SK-N-SH treated with all-trans-retinoic acid at 6 μM for 48 hours (cell line): ENCODE measurements around the gene ATMIN.

Source experiments
- ATAC-seq: fragments of 200-7000 bp; cut with Tn5 transposase; 3 replicates; pipeline ENCODE4 v1.9.1; 2020; ENCODE audit warnings: mild to moderate bottlenecking, moderate library complexity
- ARNTL ChIP-seq: fragments of 450-650 bp; formaldehyde crosslinking; IDR thresholded peaks from 2 replicates; pipeline ENCODE4 v1.5.0; 2020; ENCODE audit warnings: low read depth, mild to moderate bottlenecking, moderate library complexity, borderline replicate concordance
- BACH2 ChIP-seq: fragments of 250-450 bp; sonication (Bioruptor Pico); IDR thresholded peaks from 2 replicates; pipeline ENCODE4 v1.9.0; 2021; ENCODE audit warnings: mild to moderate bottlenecking, borderline replicate concordance
- CREB5 ChIP-seq: fragments of 250-450 bp; sonication (Bioruptor Pico); IDR thresholded peaks from 2 replicates; pipeline ENCODE4 v1.5.1; 2020; ENCODE audit warnings: low read depth, mild to moderate bottlenecking, moderate library complexity
- CSDC2 ChIP-seq: fragments of 250-450 bp; sonication (Bioruptor Pico); IDR thresholded peaks from 2 replicates; pipeline ENCODE4 v1.5.0; 2020; ENCODE audit warnings: mild to moderate bottlenecking, moderate library complexity
- CSRNP3 ChIP-seq: fragments of 250-450 bp; sonication (Bioruptor Pico); IDR thresholded peaks from 2 replicates; pipeline ENCODE4 v1.5.1; 2021; ENCODE audit warnings: mild to moderate bottlenecking, moderate library complexity
- GLIS3 ChIP-seq: fragments of 250-450 bp; sonication (Bioruptor Pico); IDR thresholded peaks from 2 replicates; pipeline ENCODE4 v1.5.0; 2020; ENCODE audit warnings: mild to moderate bottlenecking, moderate library complexity
- ISL1 ChIP-seq: fragments of 250-450 bp; sonication (Bioruptor Pico); IDR thresholded peaks from 2 replicates; pipeline ENCODE4 v2.1.2; 2022; ENCODE audit warnings: mild to moderate bottlenecking, moderate library complexity
- PATZ1 ChIP-seq: fragments of 250-450 bp; sonication (Bioruptor Pico); IDR thresholded peaks from 2 replicates; pipeline ENCODE4 v1.8.0; 2020; ENCODE audit warnings: mild to moderate bottlenecking, moderate library complexity, borderline replicate concordance
- POU6F1 ChIP-seq: fragments of 250-450 bp; sonication (Bioruptor Pico); IDR thresholded peaks from 2 replicates; pipeline ENCODE4 v1.8.0; 2021; ENCODE audit warnings: low read depth, mild to moderate bottlenecking, moderate library complexity, borderline replicate concordance
- PPARA ChIP-seq: fragments of 250-450 bp; sonication (Bioruptor Pico); IDR thresholded peaks from 2 replicates; pipeline ENCODE4 v1.5.0; 2020; ENCODE audit warnings: mild to moderate bottlenecking, borderline replicate concordance
- RARB ChIP-seq: fragments of 250-450 bp; sonication (Bioruptor Pico); IDR thresholded peaks from 2 replicates; pipeline ENCODE4 v1.8.0; 2021; ENCODE audit warnings: mild to moderate bottlenecking, moderate library complexity
- SNAI2 ChIP-seq: fragments of 250-450 bp; sonication (Bioruptor Pico); IDR thresholded peaks from 2 replicates; pipeline ENCODE4 v1.5.0; 2020; ENCODE audit warnings: mild to moderate bottlenecking, moderate library complexity
- TCF4 ChIP-seq: fragments of 250-450 bp; sonication (Bioruptor Pico); IDR thresholded peaks from 2 replicates; pipeline ENCODE4 v1.8.0; 2021; ENCODE audit warnings: mild to moderate bottlenecking, moderate library complexity, borderline replicate concordance
- TOX ChIP-seq: fragments of 250-450 bp; sonication (Bioruptor Pico); IDR thresholded peaks from 2 replicates; pipeline ENCODE4 v1.8.0; 2021; ENCODE audit warnings: mild to moderate bottlenecking, moderate library complexity, borderline replicate concordance
- TSHZ2 ChIP-seq: fragments of 250-450 bp; sonication (Bioruptor Pico); IDR thresholded peaks from 2 replicates; pipeline ENCODE4 v1.5.0; 2020; ENCODE audit warnings: mild to moderate bottlenecking, moderate library complexity
- ZC3H10 ChIP-seq: fragments of 250-450 bp; sonication (Bioruptor Pico); IDR thresholded peaks from 2 replicates; pipeline ENCODE4 v1.5.1; 2021; ENCODE audit warnings: mild to moderate bottlenecking, moderate library complexity
- ZFP3 ChIP-seq: fragments of 250-450 bp; sonication (Bioruptor Pico); IDR thresholded peaks from 2 replicates; pipeline ENCODE4 v1.5.0; 2020; ENCODE audit warnings: mild to moderate bottlenecking, moderate library complexity
- ZFP30 ChIP-seq: fragments of 450-650 bp; formaldehyde crosslinking; IDR thresholded peaks from 2 replicates; pipeline ENCODE4 v1.5.0; 2022; ENCODE audit warnings: mild to moderate bottlenecking, moderate library complexity
- ZNF565 ChIP-seq: fragments of 450-650 bp; formaldehyde crosslinking; conservative IDR thresholded peaks from 2 replicates; pipeline ENCODE4 v1.5.0; 2020; ENCODE audit warnings: low read depth, mild to moderate bottlenecking, moderate library complexity
- ZNF70 ChIP-seq: fragments of 450-650 bp; formaldehyde crosslinking; IDR thresholded peaks from 2 replicates; pipeline ENCODE4 v1.5.0; 2020; ENCODE audit warnings: mild to moderate bottlenecking, moderate library complexity

The ATMIN gene

GRCh38 chr16:81035975-81036750, 521 bp downstream of the ATMIN start:
- peak; percentile 44 for ATAC-seq
- TF ChIP-seq ZNF565 (CRISPR knock-in tag) (no peak), ZC3H10 (no peak), CSDC2 (CRISPR knock-in tag) (no peak), PATZ1 (CRISPR knock-in tag) (no peak), RARB (CRISPR knock-in tag) (no peak), TCF4 (CRISPR knock-in tag) (no peak), ZNF70 (CRISPR knock-in tag) (no peak)

GRCh38 chr16:81036751-81037350, 1.2 kb downstream of the ATMIN start:
- ATAC-seq = no peak; the same call in 2 of the 3 replicates
- TF ChIP-seq SNAI2 (no peak), CSDC2 (CRISPR knock-in tag) (no peak), ZNF565 (CRISPR knock-in tag) (no peak), POU6F1 (no peak), PPARA (no peak), ISL1 (no peak), CSRNP3 (CRISPR knock-in tag) (no peak), PATZ1 (CRISPR knock-in tag) (no peak), GLIS3 (no peak), ZFP3 (CRISPR knock-in tag) (no peak), CREB5 (CRISPR knock-in tag) (no peak), ZFP30 (CRISPR knock-in tag) (no peak), ZNF70 (CRISPR knock-in tag) (no peak), TOX (CRISPR knock-in tag) (no peak), ARNTL (CRISPR knock-in tag) (no peak)

GRCh38 chr16:81040131-81040530, 4.5 kb downstream of the ATMIN start:
- no peak for ATAC-seq
- TF ChIP-seq POU6F1 (no peak), ZNF70 (CRISPR knock-in tag) (no peak), PATZ1 (CRISPR knock-in tag) (no peak), CREB5 (CRISPR knock-in tag) (no peak), TSHZ2 (CRISPR knock-in tag) (no peak), TOX (CRISPR knock-in tag) (no peak), BACH2 (CRISPR knock-in tag) (no peak)
